Measurements from ENCODE around the gene FSHR.

The FSHR gene

GRCh38 chr2:49108851-49109250 is 45.5 kb downstream of the FSHR start:
- DNase-seq (ENCODE audit: low read depth, low spot score): no peak
- no peak overlapping the region for H3K4me3 ChIP-seq

GRCh38 chr2:49108436-49108835 is 45.9 kb downstream of the FSHR start:
- TF ChIP-seq FOXP2 (optimal IDR thresholded peaks at IDR 0.05; ENCODE audit: control extremely low read depth, extremely low read length, insufficient read depth) (no peak), POLR2AphosphoS5 (IDR thresholded peaks at IDR 0.05; ENCODE audit: borderline replicate concordance, low read depth, low read length) (no peak), EZH2 (IDR thresholded peaks at IDR 0.05) (no peak)
- Histone ChIP-seq H3K9ac (ENCODE audit: insufficient read length) (no peak overlapping the region), H3K36me3 (ENCODE audit: insufficient read depth, low read length) (no peaks in the 10 kb centered on the region), H3K4me3 (no peak overlapping the region), H3K9me3 (ENCODE audit: low read depth, low read length) (no peaks in the 10 kb centered on the region), H3K27ac (no peak overlapping the region)
- DNase-seq (ENCODE audit: low read depth, low spot score): no peak

More at GRCh38 chr2:49108851-49109250, 45.5 kb downstream of the FSHR start:
- no peaks in the 10 kb centered on the region for H3K9me3 ChIP-seq (ENCODE audit: low read depth, low read length)
- H3K36me3 ChIP-seq (ENCODE audit: insufficient read depth, low read length): no peaks in the 10 kb centered on the region
- TF ChIP-seq POLR2AphosphoS5 (IDR thresholded peaks at IDR 0.05; ENCODE audit: borderline replicate concordance, low read depth, low read length): no peak
- TF ChIP-seq EZH2 (IDR thresholded peaks at IDR 0.05): no peak
- no peak for TF ChIP-seq FOXP2 (optimal IDR thresholded peaks at IDR 0.05; ENCODE audit: control extremely low read depth, extremely low read length, insufficient read depth)
- no peak overlapping the region for H3K9ac ChIP-seq (ENCODE audit: insufficient read length)
- H3K27ac ChIP-seq: no peak overlapping the region

- no peak for DNase-seq (ENCODE audit: low read depth, low spot score)
- H3K36me3 ChIP-seq (ENCODE audit: insufficient read depth, low read length): no peaks in the 10 kb centered on the region
- H3K27ac ChIP-seq: no peak overlapping the region
- TF ChIP-seq EZH2 (IDR thresholded peaks at IDR 0.05): no peak
- TF ChIP-seq POLR2AphosphoS5 (IDR thresholded peaks at IDR 0.05; ENCODE audit: borderline replicate concordance, low read depth, low read length): no peak
- TF ChIP-seq FOXP2 (optimal IDR thresholded peaks at IDR 0.05; ENCODE audit: control extremely low read depth, extremely low read length, insufficient read depth): no peak
- no peak overlapping the region for H3K9ac ChIP-seq (ENCODE audit: insufficient read length)
- no peaks in the 10 kb centered on the region for H3K9me3 ChIP-seq (ENCODE audit: low read depth, low read length)
- no peak overlapping the region for H3K4me3 ChIP-seq
These were observed 48.8 kb downstream of the FSHR start for GRCh38 chr2:49105506-49105905.

GRCh38 chr2:49102146-49102545 is 52.2 kb downstream of the FSHR start:
- Histone ChIP-seq H3K9me3 (ENCODE audit: low read depth, low read length) (no peaks in the 10 kb centered on the region), H3K9ac (ENCODE audit: insufficient read length) (no peak overlapping the region), H3K4me3 (no peak overlapping the region), H3K36me3 (ENCODE audit: insufficient read depth, low read length) (no peaks in the 10 kb centered on the region), H3K27ac (no peak overlapping the region)
- TF ChIP-seq POLR2AphosphoS5 (IDR thresholded peaks at IDR 0.05; ENCODE audit: borderline replicate concordance, low read depth, low read length): no peak
- TF ChIP-seq EZH2 (IDR thresholded peaks at IDR 0.05): no peak
- TF ChIP-seq FOXP2 (optimal IDR thresholded peaks at IDR 0.05; ENCODE audit: control extremely low read depth, extremely low read length, insufficient read depth): no peak
- no peak for DNase-seq (ENCODE audit: low read depth, low spot score)

- no peak overlapping the region for H3K9ac ChIP-seq (ENCODE audit: insufficient read length)
- H3K27ac ChIP-seq: no peak overlapping the region
- no peaks in the 10 kb centered on the region for H3K9me3 ChIP-seq (ENCODE audit: low read depth, low read length)
- no peak for DNase-seq (ENCODE audit: low read depth, low spot score)
- H3K36me3 ChIP-seq (ENCODE audit: insufficient read depth, low read length): no peaks in the 10 kb centered on the region
- H3K4me3 ChIP-seq: no peak overlapping the region
- TF ChIP-seq FOXP2 (optimal IDR thresholded peaks at IDR 0.05; ENCODE audit: control extremely low read depth, extremely low read length, insufficient read depth) (no peak), POLR2AphosphoS5 (IDR thresholded peaks at IDR 0.05; ENCODE audit: borderline replicate concordance, low read depth, low read length) (no peak), EZH2 (IDR thresholded peaks at IDR 0.05) (no peak)
These were observed 73.6 kb downstream of the FSHR start for GRCh38 chr2:49080681-49081080.

GRCh38 chr2:49070716-49071115 is 83.6 kb downstream of the FSHR start:
- peak overlapping the region; percentile 90 for H3K27ac ChIP-seq
- H3K36me3 ChIP-seq (ENCODE audit: insufficient read depth, low read length): no peaks in the 10 kb centered on the region
- H3K9me3 ChIP-seq (ENCODE audit: low read depth, low read length): no peaks in the 10 kb centered on the region
- peak overlapping the region; percentile 53 for H3K4me3 ChIP-seq
- peak; percentile 73 for DNase-seq (ENCODE audit: low read depth, low spot score)
- H3K9ac ChIP-seq (ENCODE audit: insufficient read length): no peak overlapping the region
- no peak for TF ChIP-seq POLR2AphosphoS5 (IDR thresholded peaks at IDR 0.05; ENCODE audit: borderline replicate concordance, low read depth, low read length)
- TF ChIP-seq FOXP2 (optimal IDR thresholded peaks at IDR 0.05; ENCODE audit: control extremely low read depth, extremely low read length, insufficient read depth): no peak
- TF ChIP-seq EZH2 (IDR thresholded peaks at IDR 0.05): no peak

- TF ChIP-seq FOXP2 (optimal IDR thresholded peaks at IDR 0.05; ENCODE audit: control extremely low read depth, extremely low read length, insufficient read depth) (no peak), EZH2 (IDR thresholded peaks at IDR 0.05) (no peak), POLR2AphosphoS5 (IDR thresholded peaks at IDR 0.05; ENCODE audit: borderline replicate concordance, low read depth, low read length) (no peak)
- no peak for DNase-seq (ENCODE audit: low read depth, low spot score)
- no peak overlapping the region for H3K4me3 ChIP-seq
- no peaks in the 10 kb centered on the region for H3K9me3 ChIP-seq (ENCODE audit: low read depth, low read length)
- no peaks in the 10 kb centered on the region for H3K36me3 ChIP-seq (ENCODE audit: insufficient read depth, low read length)
- H3K9ac ChIP-seq (ENCODE audit: insufficient read length): no peak overlapping the region
- H3K27ac ChIP-seq: no peak overlapping the region; the same call in 1 of the 2 replicates
These were observed 84.5 kb downstream of the FSHR start for GRCh38 chr2:49069829-49070228.

GRCh38 chr2:49068613-49069012 is 85.7 kb downstream of the FSHR start:
- TF ChIP-seq EZH2 (IDR thresholded peaks at IDR 0.05): no peak
- no peak for TF ChIP-seq FOXP2 (optimal IDR thresholded peaks at IDR 0.05; ENCODE audit: control extremely low read depth, extremely low read length, insufficient read depth)
- no peak for TF ChIP-seq POLR2AphosphoS5 (IDR thresholded peaks at IDR 0.05; ENCODE audit: borderline replicate concordance, low read depth, low read length)
- H3K27ac ChIP-seq: no peak overlapping the region
- H3K9me3 ChIP-seq (ENCODE audit: low read depth, low read length): no peaks in the 10 kb centered on the region

GRCh38 chr2:49067971-49068370 is 86.3 kb downstream of the FSHR start:
- Histone ChIP-seq H3K27ac (no peak overlapping the region), H3K9me3 (ENCODE audit: low read depth, low read length) (no peaks in the 10 kb centered on the region), H3K4me3 (no peak overlapping the region), H3K9ac (ENCODE audit: insufficient read length) (no peak overlapping the region), H3K36me3 (ENCODE audit: insufficient read depth, low read length) (no peaks in the 10 kb centered on the region)
- no peak for TF ChIP-seq POLR2AphosphoS5 (IDR thresholded peaks at IDR 0.05; ENCODE audit: borderline replicate concordance, low read depth, low read length)
- no peak for TF ChIP-seq EZH2 (IDR thresholded peaks at IDR 0.05)
- no peak for TF ChIP-seq FOXP2 (optimal IDR thresholded peaks at IDR 0.05; ENCODE audit: control extremely low read depth, extremely low read length, insufficient read depth)
- no peak for DNase-seq (ENCODE audit: low read depth, low spot score)

More at GRCh38 chr2:49068613-49069012, 85.7 kb downstream of the FSHR start:
- Histone ChIP-seq H3K4me3 (no peak overlapping the region), H3K9ac (ENCODE audit: insufficient read length) (no peak overlapping the region), H3K36me3 (ENCODE audit: insufficient read depth, low read length) (no peaks in the 10 kb centered on the region)
- no peak for DNase-seq (ENCODE audit: low read depth, low spot score)

Data from SK-N-MC (cell line).